ENCODE measurements around the gene ZNF516.

DNA sequence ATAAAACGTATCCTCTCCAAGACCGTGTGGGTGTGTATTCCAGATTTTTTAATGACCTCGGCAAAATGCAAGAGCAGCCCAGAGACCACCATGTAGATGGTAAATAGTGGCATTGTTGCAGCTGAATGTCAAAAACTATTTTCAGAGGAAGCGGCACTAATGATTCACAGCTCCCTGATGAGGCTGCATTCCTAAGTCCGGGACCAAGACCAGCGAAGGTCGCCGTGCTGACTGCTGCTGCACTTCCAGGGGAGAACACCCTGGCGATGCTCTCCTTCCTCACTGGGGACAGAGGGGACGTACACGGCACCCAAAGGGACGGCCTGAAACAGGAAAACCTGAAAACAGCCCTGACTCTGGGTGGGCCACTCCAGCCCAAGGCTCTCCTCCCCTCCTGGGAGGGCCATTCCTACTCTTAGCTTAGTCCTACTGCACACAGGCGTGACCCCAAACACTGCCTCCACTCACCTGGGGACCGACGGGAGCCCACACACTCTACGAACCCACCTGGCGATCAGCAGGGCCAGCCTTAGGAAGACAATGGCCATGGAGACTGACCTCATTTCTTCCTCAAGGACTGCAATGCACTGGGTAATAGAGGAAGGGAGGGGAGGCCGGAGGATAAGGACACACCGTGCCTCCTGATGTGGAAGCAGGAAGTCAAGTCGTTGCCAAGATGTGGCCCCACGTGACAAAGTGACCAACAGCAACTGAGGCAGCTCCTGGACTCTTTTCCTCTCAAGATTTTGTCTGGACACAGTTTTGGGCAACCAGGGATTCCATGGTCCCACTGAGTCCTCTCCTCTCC is 82.8 kb downstream of the ZNF516 start:
- TF ChIP-seq, protein P1, sequence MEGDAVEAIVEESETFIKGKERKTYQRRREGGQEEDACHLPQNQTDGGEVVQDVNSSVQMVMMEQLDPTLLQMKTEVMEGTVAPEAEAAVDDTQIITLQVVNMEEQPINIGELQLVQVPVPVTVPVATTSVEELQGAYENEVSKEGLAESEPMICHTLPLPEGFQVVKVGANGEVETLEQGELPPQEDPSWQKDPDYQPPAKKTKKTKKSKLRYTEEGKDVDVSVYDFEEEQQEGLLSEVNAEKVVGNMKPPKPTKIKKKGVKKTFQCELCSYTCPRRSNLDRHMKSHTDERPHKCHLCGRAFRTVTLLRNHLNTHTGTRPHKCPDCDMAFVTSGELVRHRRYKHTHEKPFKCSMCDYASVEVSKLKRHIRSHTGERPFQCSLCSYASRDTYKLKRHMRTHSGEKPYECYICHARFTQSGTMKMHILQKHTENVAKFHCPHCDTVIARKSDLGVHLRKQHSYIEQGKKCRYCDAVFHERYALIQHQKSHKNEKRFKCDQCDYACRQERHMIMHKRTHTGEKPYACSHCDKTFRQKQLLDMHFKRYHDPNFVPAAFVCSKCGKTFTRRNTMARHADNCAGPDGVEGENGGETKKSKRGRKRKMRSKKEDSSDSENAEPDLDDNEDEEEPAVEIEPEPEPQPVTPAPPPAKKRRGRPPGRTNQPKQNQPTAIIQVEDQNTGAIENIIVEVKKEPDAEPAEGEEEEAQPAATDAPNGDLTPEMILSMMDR (IDR thresholded peaks at IDR 0.05) = no peak
- no peak for TF ChIP-seq POLR2A (IDR thresholded peaks at IDR 0.05)
